OCI-LY1 (cell line): ENCODE results near the gene LCAT.
A peak's percentile ranks its signal among the peaks of the same experiment; 100 is the strongest.

ENCODE experiments used
- EZH2 ChIP-seq: fragments of 200-600 bp; sonication (generic), shearing (Covaris generic); IDR thresholded peaks from 2 replicates; pipeline ENCODE4 v1.8.0; 2017; ENCODE audit warnings: borderline replicate concordance, mixed run types, mild to moderate bottlenecking, antibody characterized with exemption, low read length, moderate library complexity, mixed read lengths
- TF ChIP-seq, protein P1 (sequence below): fragments of 200-600 bp; sonication (generic), shearing (Covaris generic); IDR thresholded peaks from 2 replicates; pipeline ENCODE4 v1.5.1; 2017; ENCODE audit warnings: mild to moderate bottlenecking, antibody characterized with exemption, low read length, moderate library complexity, mixed read lengths

DNA sequence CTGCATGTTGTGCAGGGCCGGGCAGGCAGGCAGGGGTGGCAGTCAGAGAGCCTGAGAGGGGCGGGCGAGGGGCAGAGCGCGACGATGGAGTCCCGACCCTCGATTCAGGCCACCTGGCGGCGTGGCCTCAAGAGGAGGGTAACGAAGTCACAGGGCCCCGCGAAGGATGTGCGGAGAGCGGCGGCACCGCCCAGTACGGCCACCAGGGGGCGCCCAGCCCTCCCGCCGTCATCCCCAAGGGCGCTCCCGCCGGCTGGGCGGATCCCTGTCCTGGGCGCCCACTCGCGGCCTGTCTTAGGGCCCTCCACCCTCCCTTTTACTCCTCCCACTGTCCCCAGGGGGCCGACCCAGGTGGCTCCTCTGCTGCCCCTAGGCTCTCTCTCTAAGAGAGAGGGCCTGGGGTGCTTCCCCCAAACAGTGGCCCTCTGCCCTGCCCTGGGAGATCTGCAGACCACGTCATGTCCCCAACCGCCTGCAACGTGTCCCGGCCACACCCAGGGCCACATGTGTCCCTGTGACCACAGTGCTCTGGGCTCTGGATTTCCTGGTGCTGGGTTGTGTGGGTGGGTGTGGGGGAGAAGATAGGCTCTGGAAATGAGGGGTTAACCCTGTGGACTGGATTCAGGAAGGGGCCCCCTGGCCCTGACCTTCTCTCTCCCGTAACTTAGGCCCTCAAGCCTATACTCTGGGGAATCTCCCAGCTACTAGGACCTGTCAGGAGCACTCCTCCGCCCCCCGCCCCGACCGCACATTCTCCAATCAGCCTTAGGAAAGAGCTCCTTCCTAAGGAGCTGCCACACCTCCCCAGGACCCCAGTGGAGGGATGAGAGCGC is 49.5 kb upstream of the LCAT start:
- TF ChIP-seq, protein P1, sequence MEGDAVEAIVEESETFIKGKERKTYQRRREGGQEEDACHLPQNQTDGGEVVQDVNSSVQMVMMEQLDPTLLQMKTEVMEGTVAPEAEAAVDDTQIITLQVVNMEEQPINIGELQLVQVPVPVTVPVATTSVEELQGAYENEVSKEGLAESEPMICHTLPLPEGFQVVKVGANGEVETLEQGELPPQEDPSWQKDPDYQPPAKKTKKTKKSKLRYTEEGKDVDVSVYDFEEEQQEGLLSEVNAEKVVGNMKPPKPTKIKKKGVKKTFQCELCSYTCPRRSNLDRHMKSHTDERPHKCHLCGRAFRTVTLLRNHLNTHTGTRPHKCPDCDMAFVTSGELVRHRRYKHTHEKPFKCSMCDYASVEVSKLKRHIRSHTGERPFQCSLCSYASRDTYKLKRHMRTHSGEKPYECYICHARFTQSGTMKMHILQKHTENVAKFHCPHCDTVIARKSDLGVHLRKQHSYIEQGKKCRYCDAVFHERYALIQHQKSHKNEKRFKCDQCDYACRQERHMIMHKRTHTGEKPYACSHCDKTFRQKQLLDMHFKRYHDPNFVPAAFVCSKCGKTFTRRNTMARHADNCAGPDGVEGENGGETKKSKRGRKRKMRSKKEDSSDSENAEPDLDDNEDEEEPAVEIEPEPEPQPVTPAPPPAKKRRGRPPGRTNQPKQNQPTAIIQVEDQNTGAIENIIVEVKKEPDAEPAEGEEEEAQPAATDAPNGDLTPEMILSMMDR = peak; percentile 93
- no peak for TF ChIP-seq EZH2
